ENCODE results near the gene CRB2.

The CRB2 gene

DNA sequence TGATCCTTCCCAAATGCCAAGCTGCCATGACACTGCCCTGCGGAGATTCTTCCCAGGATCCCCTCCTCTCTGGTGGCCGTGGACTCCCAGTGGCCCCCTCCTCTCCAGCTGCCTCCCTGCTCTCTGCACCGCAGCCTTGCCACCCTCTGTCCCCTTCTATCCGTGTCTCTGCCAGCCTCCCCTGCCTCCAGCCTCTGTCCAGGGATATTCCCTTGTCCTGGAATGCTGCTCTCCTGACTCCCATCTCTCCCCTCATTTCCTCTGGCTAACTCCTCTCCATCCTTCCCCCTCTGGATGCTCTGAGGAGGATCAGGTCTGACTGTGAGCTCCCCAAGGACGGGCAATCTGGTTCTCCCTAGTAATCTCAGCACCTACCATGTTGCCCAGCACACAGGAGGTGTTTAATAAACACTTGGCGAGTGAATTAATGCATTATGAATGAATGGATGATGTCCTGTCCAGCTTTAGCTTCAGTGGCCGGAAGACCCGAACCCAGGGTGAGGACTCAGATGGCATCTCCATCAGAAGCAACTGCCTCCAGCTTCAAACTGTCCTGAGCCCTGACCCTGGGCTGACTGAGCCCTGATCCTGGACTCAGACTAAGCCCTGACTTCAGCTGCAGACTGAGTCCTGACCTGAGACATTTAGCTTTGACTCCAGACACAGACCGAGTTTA, 7.5 kb upstream of the CRB2 start:
- DNase-seq (ENCODE audit: low spot score) = no peak

GRCh38 chr9:123349033-123349432, 7.0 kb upstream of the CRB2 start:
- DNase-seq (ENCODE audit: low spot score) = no peak

DNA sequence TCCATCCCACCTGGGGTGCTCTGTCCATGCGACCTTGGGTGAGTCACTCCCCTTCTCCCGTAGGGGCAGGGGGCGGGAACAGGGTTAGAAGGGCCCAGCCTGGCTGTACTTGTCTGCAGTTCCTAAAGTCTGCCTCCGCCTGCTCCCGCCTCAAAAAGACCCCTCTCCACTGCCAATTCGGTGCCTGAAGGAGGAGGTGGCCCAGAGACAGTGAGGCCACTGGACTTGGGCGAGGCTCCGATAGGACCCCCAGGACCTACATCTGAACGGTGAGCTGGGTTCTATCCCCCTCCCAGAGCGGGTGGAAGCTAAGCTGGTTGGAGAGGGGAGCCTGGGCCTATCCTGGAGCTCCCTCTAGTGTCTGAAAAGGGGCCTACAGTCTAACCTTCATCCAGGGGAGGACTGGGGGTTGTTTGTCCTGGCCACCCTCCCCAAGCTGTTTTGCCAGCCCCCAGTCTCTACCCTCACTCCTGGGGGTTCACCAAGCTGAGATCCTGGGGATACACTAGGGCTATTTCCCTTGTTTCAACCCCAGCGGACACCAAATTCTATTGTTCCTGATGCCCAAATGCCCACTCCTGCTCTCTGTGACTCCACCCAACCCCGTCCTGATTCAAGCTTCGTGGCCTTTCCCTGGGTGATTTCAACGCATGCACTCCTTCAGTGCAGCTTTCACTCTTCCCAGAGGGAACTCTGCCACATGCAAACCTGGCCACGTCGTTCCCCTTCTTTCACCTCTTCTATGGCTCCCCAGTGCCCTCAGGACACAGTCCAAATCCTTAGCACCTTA, 6.1 kb upstream of the CRB2 start:
- DNase-seq (ENCODE audit: low spot score) = peak; percentile 70

DNA sequence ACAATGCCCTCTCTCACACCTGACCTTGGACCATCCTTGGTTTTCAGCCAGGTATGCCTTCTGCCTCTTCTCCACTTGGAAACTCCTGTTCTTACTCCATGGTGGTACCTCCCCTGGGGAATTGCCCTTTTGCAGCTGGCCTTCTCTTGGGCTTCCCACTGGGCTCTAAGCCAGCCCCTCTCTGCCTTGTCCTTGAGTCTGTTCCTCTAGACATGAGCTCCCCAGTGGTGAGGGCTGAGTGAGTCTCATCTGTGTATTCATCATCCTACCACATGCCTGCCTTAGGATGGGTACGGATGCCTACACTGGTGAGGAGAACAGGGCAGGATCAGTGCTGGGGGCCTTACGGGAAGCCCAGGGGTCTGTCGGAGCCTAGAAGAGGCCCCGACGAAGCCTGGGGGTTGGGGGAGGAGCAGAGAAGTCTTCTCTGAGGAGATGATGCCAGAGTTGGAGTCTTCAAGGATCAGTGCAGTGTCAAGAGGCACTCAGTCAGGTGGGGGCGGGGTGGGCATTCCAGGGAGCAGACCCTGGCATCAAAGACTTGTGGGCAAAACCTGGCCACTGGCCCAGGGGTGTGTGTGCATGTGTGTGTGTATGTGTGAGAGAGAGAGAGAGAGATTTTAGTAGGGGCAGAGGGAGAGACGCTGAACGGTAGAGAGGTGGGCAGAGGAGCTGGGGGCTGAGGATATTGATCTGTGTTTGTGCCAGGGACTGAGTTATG, 5.2 kb upstream of the CRB2 start:
- no peak for DNase-seq (ENCODE audit: low spot score)

DNA sequence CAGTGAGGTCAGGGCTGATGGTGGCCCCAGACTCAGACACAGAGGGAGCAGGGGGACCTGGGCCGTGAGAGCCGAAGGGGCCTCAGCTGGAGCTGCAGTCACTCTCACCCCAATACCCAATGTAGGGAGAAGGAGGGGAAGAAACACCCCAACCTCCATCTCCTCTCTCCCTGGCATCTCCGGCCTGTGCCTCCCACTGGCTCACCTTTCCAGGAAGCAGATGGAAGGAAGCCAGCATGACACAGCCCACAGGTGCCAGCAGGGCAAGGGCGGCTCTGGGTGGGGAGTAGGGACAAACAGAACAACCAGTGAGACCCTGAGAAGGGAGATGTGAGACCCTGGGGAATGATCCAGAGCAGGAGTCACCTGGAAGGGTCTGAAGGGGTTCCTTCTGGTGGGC, 3.0 kb upstream of the CRB2 start:
- no peak for DNase-seq (ENCODE audit: low spot score)

DNA sequence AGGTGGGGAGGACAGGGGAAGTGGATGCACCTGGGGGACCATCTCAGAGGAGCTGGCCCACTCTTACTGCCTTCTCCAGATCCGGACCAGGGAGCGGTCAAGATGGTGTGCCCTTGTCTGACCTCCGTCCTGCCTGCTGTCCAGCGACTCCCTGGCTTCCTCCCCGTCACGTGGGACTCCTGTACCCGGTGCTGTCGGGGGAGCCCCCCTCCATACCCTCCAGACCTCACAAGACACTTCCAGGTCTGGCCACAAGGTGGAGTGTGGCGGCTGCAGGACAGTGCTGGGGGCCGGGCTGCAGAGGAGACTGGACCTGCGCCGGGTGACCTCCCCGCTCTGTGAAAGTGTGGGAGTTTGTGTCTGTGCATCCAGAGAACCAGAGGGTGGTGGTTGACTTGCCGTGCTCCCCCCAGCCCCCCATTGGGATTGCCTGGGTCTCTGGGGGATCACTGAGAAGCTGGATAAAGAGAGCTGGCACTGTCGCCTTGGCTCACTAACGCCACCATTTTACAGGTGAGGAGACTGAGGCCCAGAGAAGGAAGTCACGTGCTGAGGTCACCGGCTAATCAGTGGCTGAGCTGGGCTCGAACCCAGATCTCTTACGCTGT, 1.9 kb upstream of the CRB2 start:
- peak; percentile 30 for DNase-seq (ENCODE audit: low spot score)

GRCh38 chr9:123354806-123355508, 1.0 kb upstream of the CRB2 start:
- DNase-seq (ENCODE audit: low spot score) = no peak

- no peak for DNase-seq (ENCODE audit: low spot score)
These were observed 1.1 kb downstream of the CRB2 start for GRCh38 chr9:123356851-123357742.

DNA sequence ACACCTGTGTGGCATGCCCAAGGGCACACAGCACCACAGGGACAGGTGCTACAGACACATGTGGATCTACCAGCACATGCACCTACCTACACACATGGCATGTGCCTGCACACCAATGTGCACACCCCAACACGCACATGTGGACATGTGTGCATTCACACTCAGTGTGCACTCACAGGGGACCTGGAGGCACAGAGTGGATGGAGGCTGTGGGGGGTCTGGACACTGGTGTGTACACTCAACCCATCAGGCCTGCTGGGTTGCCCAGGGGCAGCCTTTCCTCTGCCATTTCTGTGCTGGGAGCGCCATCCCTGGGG, 1.7 kb downstream of the CRB2 start:
- DNase-seq (ENCODE audit: low spot score) = no peak

DNA sequence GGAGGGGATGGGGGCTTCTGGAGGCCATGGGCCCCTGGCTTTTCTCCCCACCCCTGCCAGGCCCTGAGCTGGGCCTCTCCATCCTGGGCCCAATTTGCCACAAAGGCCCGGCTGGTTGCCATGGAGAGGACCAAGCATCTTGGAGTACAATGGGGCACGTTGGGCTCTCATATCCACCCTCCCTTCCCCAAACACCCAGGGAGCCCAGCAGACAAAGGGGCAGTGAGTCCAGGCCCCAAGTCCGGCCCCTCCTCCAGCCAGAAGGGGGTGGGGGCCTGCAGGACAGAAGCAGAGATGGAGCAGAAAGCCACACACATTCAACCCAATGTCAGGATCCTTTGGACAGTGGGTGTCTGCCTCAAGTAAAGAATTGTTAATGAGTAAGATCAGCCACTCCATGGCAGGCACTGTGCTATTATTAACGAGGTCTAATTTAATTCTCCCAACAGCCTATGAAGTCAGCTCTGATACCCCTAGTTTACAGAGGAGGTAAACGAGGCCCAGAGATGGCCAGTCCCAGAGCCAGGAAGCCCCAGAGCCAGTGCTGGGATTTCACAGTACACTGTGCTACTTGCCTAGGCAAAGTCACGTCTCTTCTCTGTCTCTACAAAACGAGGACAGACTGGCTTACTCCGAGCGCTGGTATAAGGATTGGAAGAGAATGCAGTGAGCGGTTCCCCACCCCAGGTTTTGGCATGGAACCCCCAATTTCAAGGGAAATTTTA, 2.3 kb downstream of the CRB2 start:
- DNase-seq (ENCODE audit: low spot score) = no peak

GRCh38 chr9:123359106-123359505, 3.1 kb downstream of the CRB2 start:
- no peak for DNase-seq (ENCODE audit: low spot score)

DNA sequence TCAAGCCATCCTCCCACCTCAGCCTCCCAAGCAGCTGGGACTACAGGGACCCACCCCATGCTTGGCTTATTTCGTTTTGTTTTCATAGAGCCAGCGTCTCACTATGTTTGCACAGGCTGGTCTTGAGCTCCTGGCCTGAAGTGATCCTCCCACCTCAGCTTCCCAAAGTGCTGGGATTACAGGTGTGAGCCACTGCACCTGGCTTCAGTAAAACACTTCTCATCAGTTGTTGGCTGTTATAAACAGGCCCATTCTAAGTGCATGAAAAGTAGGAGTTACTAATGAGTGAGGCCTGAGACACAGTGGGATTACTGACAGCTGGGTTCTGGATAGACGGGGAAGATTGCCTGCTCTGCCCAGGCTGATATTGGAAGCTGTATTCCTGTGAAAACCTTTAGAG, 3.5 kb downstream of the CRB2 start:
- no peak for DNase-seq (ENCODE audit: low spot score)

DNA sequence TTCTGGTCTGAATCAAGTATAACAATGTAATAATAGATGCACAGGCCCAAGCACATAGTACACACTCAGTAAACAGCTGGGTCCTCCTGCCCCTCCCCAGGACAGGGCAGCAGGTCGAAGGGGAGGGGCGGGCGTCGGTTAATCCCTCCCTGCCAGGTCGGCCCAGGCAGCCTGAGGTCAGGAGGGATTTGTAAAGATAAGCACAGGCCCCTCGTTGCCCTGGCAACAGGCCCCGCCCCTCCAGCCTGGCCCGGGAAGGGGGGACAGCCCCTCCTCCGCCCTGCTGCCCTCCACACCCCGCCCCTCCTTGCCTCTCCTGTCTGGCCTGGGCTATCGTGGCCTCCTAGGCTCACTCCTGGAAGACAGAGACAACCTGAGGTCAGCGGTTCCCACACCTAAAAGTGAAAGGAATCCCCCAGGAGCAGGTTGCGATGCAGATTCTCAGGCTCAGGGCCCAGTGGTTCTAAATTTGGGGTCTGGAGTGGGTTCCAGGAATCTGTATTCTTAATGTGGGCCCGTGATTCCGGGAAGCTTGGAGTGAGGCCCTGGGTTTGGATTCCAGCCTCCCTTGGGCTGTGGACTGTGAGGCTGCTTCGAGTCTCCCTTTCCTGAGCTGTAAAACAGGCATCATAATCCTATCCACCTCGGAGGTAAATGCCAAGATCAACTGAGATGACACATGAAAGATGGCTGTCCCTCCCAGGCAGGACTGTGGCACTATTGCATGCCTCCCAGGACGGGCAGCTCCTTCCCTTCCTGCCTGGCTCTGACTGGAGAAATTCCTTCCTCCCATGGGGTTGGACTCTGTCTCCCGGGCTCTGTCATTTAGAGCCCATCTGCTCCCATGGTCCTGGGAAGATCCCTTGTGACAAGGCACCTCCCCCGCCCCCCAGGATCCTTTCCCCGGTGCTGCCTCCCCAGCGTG, 4.4 kb downstream of the CRB2 start:
- DNase-seq (ENCODE audit: low spot score) = no peak

DNA sequence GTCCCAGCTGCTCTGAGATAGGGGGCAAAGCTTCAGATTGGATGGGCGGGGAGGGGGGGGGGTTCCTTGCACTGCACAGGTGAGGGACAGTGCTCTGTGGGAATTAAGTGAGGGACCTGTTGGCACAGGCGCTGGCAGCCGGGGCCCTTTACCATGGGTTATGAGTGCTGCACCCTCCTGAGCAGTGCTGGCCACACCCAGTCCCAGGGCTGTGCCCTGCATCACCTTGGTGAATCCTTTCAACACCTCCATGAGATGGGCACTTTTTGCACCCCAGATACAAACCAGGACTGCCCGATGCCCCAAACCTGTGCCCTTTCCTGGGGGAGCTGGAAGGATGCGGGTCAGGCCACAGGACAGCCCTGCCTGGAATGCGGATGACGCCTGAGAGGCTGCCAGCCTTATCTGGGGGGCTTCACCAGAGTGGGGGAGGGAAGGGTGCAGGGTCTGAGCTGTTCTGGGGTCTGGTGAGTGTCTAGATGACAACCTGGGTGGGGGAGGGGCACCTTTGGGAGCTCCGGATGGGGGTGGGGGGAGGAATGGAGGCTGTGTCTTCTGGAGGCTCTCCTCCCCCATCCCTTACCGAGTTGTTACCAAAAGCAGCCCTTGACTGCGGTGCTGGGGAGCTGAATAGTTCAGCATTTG, 5.2 kb downstream of the CRB2 start:
- no peak for DNase-seq (ENCODE audit: low spot score)

- no peak for DNase-seq (ENCODE audit: low spot score)
These were observed 5.9 kb downstream of the CRB2 start for GRCh38 chr9:123361731-123362510.

DNA sequence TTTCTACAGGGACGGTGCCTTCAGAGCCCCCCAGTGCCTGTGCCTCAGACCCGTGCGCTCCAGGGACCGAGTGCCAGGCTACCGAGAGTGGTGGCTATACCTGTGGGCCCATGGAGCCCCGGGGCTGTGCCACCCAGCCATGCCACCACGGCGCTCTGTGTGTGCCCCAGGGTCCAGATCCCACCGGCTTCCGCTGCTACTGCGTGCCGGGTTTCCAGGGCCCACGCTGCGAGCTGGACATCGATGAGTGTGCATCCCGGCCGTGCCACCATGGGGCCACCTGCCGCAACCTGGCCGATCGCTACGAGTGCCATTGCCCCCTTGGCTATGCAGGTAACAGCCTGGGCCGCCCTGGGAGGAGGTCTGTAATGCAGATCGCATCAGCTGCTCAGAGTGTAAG, 6.9 kb downstream of the CRB2 start:
- no peak for DNase-seq (ENCODE audit: low spot score)

DNA sequence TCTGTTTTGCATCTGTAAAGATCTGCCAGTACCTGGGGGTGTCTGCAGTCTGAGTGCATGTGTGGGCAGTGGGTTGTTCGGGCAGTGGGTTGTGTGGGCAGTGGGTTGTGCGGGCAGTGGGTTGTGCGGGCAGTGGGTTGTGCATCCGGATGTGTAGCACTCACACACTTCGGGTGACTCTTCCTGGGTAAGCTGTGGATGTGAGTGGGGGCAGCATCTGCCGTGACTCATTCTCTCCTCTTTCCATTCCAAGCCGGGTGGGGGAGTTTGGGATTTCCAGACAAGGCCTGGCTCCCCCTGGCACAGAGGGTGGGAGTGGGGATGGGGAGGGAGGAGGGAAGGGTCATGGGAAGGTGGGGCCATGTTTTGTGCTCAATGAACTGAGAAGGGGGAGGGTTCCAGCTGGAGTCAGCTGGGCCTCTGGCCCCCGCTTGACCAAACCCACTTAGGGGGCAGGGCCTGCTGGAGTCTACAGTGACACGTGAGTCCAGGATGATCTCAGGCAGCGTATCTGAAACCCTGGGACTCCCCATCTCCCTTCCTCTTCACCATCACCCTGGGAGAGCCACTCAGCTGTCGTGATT, 8.3 kb downstream of the CRB2 start:
- DNase-seq (ENCODE audit: low spot score) = no peak
